H1 (cell line): ENCODE data around the gene TC2N. TPM values are rescaled to one million over a fixed set of nuclear protein-coding genes. Genes with fewer than 3 reads are reported as not detected.

ENCODE experiments used
- CTCF ChIA-PET: fragments of 300-600 bp; sonication (Branson Sonifier 250); formaldehyde crosslinking; loops from one replicate; lab custom pipeline; 2021; ENCODE audit not compliant: partially characterized antibody; lab: Charles Lee
- POLR2A ChIA-PET: fragments of 300-600 bp; sonication (Branson Sonifier 250); formaldehyde crosslinking; loops from one replicate; lab custom pipeline; 2021; ENCODE audit warnings: inconsistent platforms; ENCODE audit not compliant: partially characterized antibody; lab: Charles Lee
- DNase-seq, 2 experiments: peaks; one replicate each; pipeline versions ENCODE4 v3.0.0 to v3.0.0-alpha.2; 2010 to 2022; ENCODE audit warnings: low spot score in 2 of 2, low read depth in 1 of 2, mixed read lengths in 1 of 2
- FAIRE-seq: peaks from 2 replicates; lab custom pipeline; 2011; peaks lifted over from hg19 to GRCh38; lab: Jason Lieb, UNC
- H2AFZ ChIP-seq: 2 replicates; pipeline ENCODE4 v1.8.1; 2012; ENCODE audit warnings: low read length, inconsistent platforms
- H2AK5ac ChIP-seq: 2 replicates; pipeline ENCODE4 v1.6.1; 2013; ENCODE audit warnings: low read depth, low read length
- H2BK120ac ChIP-seq: replicated peaks from 2 replicates; pipeline ENCODE3; 2013; ENCODE audit warnings: low read depth, low read length, inconsistent platforms
- H2BK12ac ChIP-seq: 2 replicates; pipeline ENCODE4 v1.6.1; 2013; ENCODE audit warnings: low read depth, low read length
- H2BK15ac ChIP-seq: 2 replicates; pipeline ENCODE4 v1.6.1; 2013; ENCODE audit warnings: low read length
- H2BK20ac ChIP-seq: 2 replicates; pipeline ENCODE4 v1.6.1; 2013; ENCODE audit warnings: low read length
- H2BK5ac ChIP-seq: 2 replicates; pipeline ENCODE4 v1.6.1; 2013; ENCODE audit warnings: low read depth, low read length
- H3K14ac ChIP-seq: 2 replicates; pipeline ENCODE4 v1.6.1; 2013; ENCODE audit warnings: inconsistent platforms; ENCODE audit not compliant: insufficient read length
- H3K18ac ChIP-seq: 2 replicates; pipeline ENCODE4 v1.6.1; 2013; ENCODE audit warnings: low read length; ENCODE audit errors: extremely low read depth
- H3K23ac ChIP-seq: 2 replicates; pipeline ENCODE4 v1.6.1; 2013; ENCODE audit warnings: inconsistent platforms; ENCODE audit not compliant: insufficient read length
- H3K23me2 ChIP-seq: 2 replicates; pipeline ENCODE4 v1.6.1; 2013; ENCODE audit warnings: low read depth, low read length
- H3K27ac ChIP-seq: 2 replicates; pipeline ENCODE4 v1.6.1; 2011; ENCODE audit warnings: low read depth, low read length, inconsistent platforms
- H3K27me3 ChIP-seq, 4 experiments: replicated peaks in 1 of 4; 1 replicate in 1 of 4; 2 replicates in 3 of 4; pipeline versions ENCODE4 v1.6.1 to v1.8.1; 2011 to 2013; ENCODE audit warnings: low read length in 3 of 4, mild to moderate bottlenecking in 3 of 4, inconsistent platforms in 2 of 4, mixed read lengths in 2 of 4, moderate library complexity in 1 of 4; ENCODE audit not compliant: control insufficient read depth in 3 of 4, insufficient read depth in 3 of 4; ENCODE audit errors: extremely low read depth in 1 of 4
- H3K36me3 ChIP-seq, 4 experiments: 2 replicates each; pipeline versions ENCODE4 v1.6.1 to v1.8.1; 2011 to 2013; ENCODE audit warnings: mild to moderate bottlenecking in 4 of 4, low read length in 3 of 4, moderate library complexity in 2 of 4, control low read depth in 1 of 4, inconsistent platforms in 1 of 4; ENCODE audit not compliant: insufficient read depth in 4 of 4, control insufficient read depth in 2 of 4
- H3K4ac ChIP-seq: replicated peaks from 2 replicates; pipeline ENCODE3; 2013; ENCODE audit warnings: low read length, low read depth, mixed read lengths, inconsistent platforms; ENCODE audit not compliant: insufficient read length
- H3K4me1 ChIP-seq, 4 experiments: replicated peaks in 1 of 4; 1 replicate in 1 of 4; 2 replicates in 3 of 4; pipeline versions ENCODE4 v1.6.1 to v1.8.1; 2011 to 2013; ENCODE audit warnings: low read length in 3 of 4, inconsistent platforms in 2 of 4, mixed read lengths in 1 of 4; ENCODE audit not compliant: insufficient read depth in 4 of 4, control insufficient read depth in 3 of 4
- H3K4me2 ChIP-seq, 2 experiments: 2 replicates each; pipeline versions ENCODE4 v1.6.1 to v1.8.1; 2011 to 2013; ENCODE audit warnings: low read depth in 2 of 2, low read length in 2 of 2, control low read depth in 1 of 2, inconsistent platforms in 1 of 2, mild to moderate bottlenecking in 1 of 2; ENCODE audit not compliant: insufficient read depth in 1 of 2
- H3K4me3 ChIP-seq, 4 experiments: fragments of 200-600, 300-600 bp in 1 of 4; sonication (generic), shearing (Covaris generic), sonication (Bioruptor Twin) in 1 of 4; 2 replicates each; pipeline versions ENCODE4 v1.5.1 to v1.8.1; 2011 to 2016; ENCODE audit warnings: low read length in 4 of 4, low read depth in 3 of 4, control low read depth in 2 of 4, inconsistent platforms in 2 of 4, mild to moderate bottlenecking in 2 of 4, mixed read lengths in 1 of 4, moderate library complexity in 1 of 4; ENCODE audit not compliant: insufficient read depth in 2 of 4; ENCODE audit errors: extremely low read depth in 1 of 4
- H3K56ac ChIP-seq: replicated peaks from 2 replicates; pipeline ENCODE3; 2013; ENCODE audit warnings: low read depth, mild to moderate bottlenecking, mixed read lengths, low read length, inconsistent platforms; ENCODE audit not compliant: insufficient read length
- H3K79me1 ChIP-seq: 2 replicates; pipeline ENCODE4 v1.6.1; 2013; ENCODE audit warnings: low read depth, low read length, control low read depth
- H3K79me2 ChIP-seq, 2 experiments: 2 replicates each; pipeline versions ENCODE4 v1.6.1 to v1.8.1; 2012 to 2013; ENCODE audit warnings: low read length in 2 of 2, mild to moderate bottlenecking in 2 of 2, inconsistent platforms in 1 of 2; ENCODE audit not compliant: insufficient read depth in 2 of 2, control insufficient read depth in 1 of 2
- H3K9ac ChIP-seq, 4 experiments: replicated peaks in 1 of 4; 1 replicate in 1 of 4; 2 replicates in 3 of 4; pipeline versions ENCODE4 v1.6.1 to v1.8.1; 2011 to 2013; ENCODE audit warnings: low read depth in 3 of 4, low read length in 3 of 4, control low read depth in 2 of 4, mild to moderate bottlenecking in 2 of 4, moderate library complexity in 2 of 4, inconsistent platforms in 1 of 4; ENCODE audit errors: extremely low read depth in 1 of 4
- H3K9me3 ChIP-seq, 2 experiments: 2 replicates each; pipeline versions ENCODE4 v1.6.1 to v1.8.1; 2012 to 2013; ENCODE audit warnings: mild to moderate bottlenecking in 2 of 2, moderate library complexity in 2 of 2, control low read depth in 1 of 2, inconsistent platforms in 1 of 2, low read depth in 1 of 2, low read length in 1 of 2, mixed read lengths in 1 of 2; ENCODE audit not compliant: insufficient read depth in 2 of 2
- H4K20me1 ChIP-seq, 2 experiments: replicated peaks in 1 of 2; 2 replicates each; pipeline versions ENCODE3 to v1.8.1; 2011 to 2013; ENCODE audit warnings: inconsistent platforms in 2 of 2, low read length in 2 of 2, mild to moderate bottlenecking in 1 of 2; ENCODE audit not compliant: insufficient read depth in 2 of 2, control insufficient read depth in 1 of 2
- H4K5ac ChIP-seq: 2 replicates; pipeline ENCODE4 v1.6.1; 2013; ENCODE audit warnings: low read length, low read depth, mixed read lengths, inconsistent platforms; ENCODE audit not compliant: insufficient read length
- H4K8ac ChIP-seq: 2 replicates; pipeline ENCODE4 v1.8.0; 2013; ENCODE audit warnings: mild to moderate bottlenecking, moderate library complexity, low read length, inconsistent platforms; ENCODE audit not compliant: insufficient read depth; ENCODE audit errors: extremely low read depth
- H4K91ac ChIP-seq: replicated peaks from 2 replicates; pipeline ENCODE3; 2013; ENCODE audit warnings: low read length, mixed read lengths, inconsistent platforms; ENCODE audit not compliant: insufficient read length
- BCL11A ChIP-seq, 2 experiments: IDR thresholded peaks; one replicate each; pipeline ENCODE4 v1.6.1; 2011; ENCODE audit warnings: low read depth in 2 of 2, low read length in 2 of 2, mild to moderate bottlenecking in 2 of 2
- BRCA1 ChIP-seq: IDR thresholded peaks from 2 replicates; pipeline ENCODE4 v1.6.1; 2012; ENCODE audit warnings: low read depth, low read length, improper control_type of control experiment
- CBX8 ChIP-seq: fragments of 300-800, 300-1000 bp; sonication (generic); IDR thresholded peaks from 2 replicates; pipeline ENCODE4 v1.7.1; 2016; ENCODE audit warnings: low read depth, low read length, borderline replicate concordance
- CEBPB ChIP-seq: IDR thresholded peaks from 2 replicates; pipeline ENCODE4 v1.6.1; 2012; ENCODE audit warnings: low read depth, low read length
- EGR1 ChIP-seq: IDR thresholded peaks from 2 replicates; pipeline ENCODE4 v1.6.1; 2011; ENCODE audit warnings: low read depth, low read length, borderline replicate concordance
- MAFK ChIP-seq: IDR thresholded peaks from 2 replicates; pipeline ENCODE4 v1.6.1; 2012; ENCODE audit warnings: low read depth, mild to moderate bottlenecking, improper control_type of control experiment, low read length
- POLR2A ChIP-seq, 2 experiments: IDR thresholded peaks; 1 replicate in 1 of 2; 2 replicates in 1 of 2; pipeline ENCODE4 v1.6.1; 2011; ENCODE audit warnings: low read depth in 2 of 2, low read length in 2 of 2, mild to moderate bottlenecking in 2 of 2; ENCODE audit errors: control extremely low read depth in 1 of 2
- RBBP5 ChIP-seq: IDR thresholded peaks from 2 replicates; pipeline ENCODE4 v1.7.1; 2012; ENCODE audit warnings: low read depth, mild to moderate bottlenecking, inconsistent platforms, low read length, moderate library complexity, borderline replicate concordance
- RFX5 ChIP-seq: IDR thresholded peaks from 2 replicates; pipeline ENCODE4 v1.6.1; 2011; ENCODE audit warnings: low read depth, low read length, improper control_type of control experiment, borderline replicate concordance
- RNF2 ChIP-seq: fragments of 200-900, 300-1000 bp; sonication (generic); IDR thresholded peaks from 2 replicates; pipeline ENCODE4 v1.7.1; 2016; ENCODE audit warnings: borderline replicate concordance, low read depth, mild to moderate bottlenecking, antibody characterized with exemption, low read length; ENCODE audit not compliant: poor library complexity, severe bottlenecking; ENCODE audit errors: missing control alignments
- SP2 ChIP-seq: IDR thresholded peaks from 2 replicates; pipeline ENCODE4 v1.6.1; 2012; ENCODE audit warnings: mild to moderate bottlenecking, low read length, inconsistent platforms
- TAF1 ChIP-seq: IDR thresholded peaks from 2 replicates; pipeline ENCODE4 v1.6.1; 2011; ENCODE audit warnings: mild to moderate bottlenecking, low read depth, low read length
- ZNF274 ChIP-seq: IDR thresholded peaks from 2 replicates; pipeline ENCODE4 v1.7.0; 2012; ENCODE audit warnings: low read length, borderline replicate concordance; ENCODE audit errors: extremely low read depth
- WGBS, 2 experiments: shearing (Covaris generic) in 1 of 2; methylation state at CpG; one replicate each; pipeline versions ENCODE4 v1.1.6 to v1.1.7; 2013 to 2015; ENCODE audit warnings: low lambda C conversion rate in 2 of 2, mixed read lengths in 2 of 2, inconsistent platforms in 1 of 2, low coverage in 1 of 2, missing lambda C conversion rate in 1 of 2; ENCODE audit not compliant: insufficient replicate concordance in 2 of 2, insufficient coverage in 1 of 2, insufficient read length in 1 of 2; ENCODE audit errors: extremely low coverage in 1 of 2, missing lambda C conversion rate in 1 of 2; 5-methylcytosine and 5-hydroxymethylcytosine counted together
- polyA plus RNA-seq, 7 experiments: library from polyadenylated mRNA; depleted of rRNA in 3 of 7; stranded (reverse) in 5 of 7; unstranded in 2 of 7; fragments of >200 nt in 5 of 7; fragments of 200-250 nt in 2 of 7; gene quantifications; 1 replicate in 5 of 7; 2 replicates in 1 of 7; 4 replicates in 1 of 7; pipeline versions ENCODE4 v1.2.1 to v1.2.3, GENCODE V29; 2011 to 2013; ENCODE audit warnings: missing spikeins in 2 of 7, mixed read lengths in 2 of 7
- total RNA-seq: library from RNA; stranded (reverse); fragmentation: NEBNext Ultra II Directional; extraction: Animal tissue kit (Norgen Biotek cat#: 25700); gene quantifications from 2 replicates; pipeline ENCODE4 v1.2.1, GENCODE V29; 2021
- TF ChIP-seq, protein P1 (sequence below): IDR thresholded peaks from 2 replicates; pipeline ENCODE4 v1.6.1; 2012; ENCODE audit warnings: inconsistent platforms

TC2N gene
- total and polyA plus RNA-seq, 2 of the 8 experiments (the other 6 are each of a cell fraction or from before 2014, with no cell fraction given), result 9.7 to 36.2 TPM

DNA sequence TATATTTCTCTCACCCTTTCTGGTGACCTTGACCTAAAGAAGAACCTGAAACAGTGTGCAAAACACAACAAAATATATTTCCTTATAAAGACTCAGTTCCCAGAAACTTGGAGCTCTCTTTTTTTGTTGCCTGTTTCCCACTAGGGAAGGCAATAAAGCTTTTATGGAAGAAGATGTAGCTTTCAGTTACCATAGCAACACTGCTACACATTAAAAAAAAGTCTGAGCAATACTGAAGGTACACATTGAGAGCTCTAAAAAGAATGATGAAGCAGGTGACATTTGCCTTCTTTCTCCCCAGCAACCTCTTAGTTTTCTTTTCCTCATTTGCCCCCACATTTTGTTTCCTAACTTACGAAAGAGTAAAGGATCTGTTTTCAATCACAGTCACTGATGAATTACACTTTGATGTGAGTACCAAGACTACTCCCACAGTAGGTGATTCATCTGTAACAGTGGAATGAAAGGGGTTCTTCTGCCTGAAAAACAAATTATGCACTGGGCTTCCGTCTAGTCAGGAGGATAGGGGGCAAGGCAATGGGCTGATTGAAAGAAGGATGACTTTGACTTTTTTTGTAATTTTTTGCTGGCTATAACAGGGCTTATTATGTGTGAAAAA is 134.4 kb downstream of the TC2N start:
- Histone ChIP-seq H3K27me3 (no peaks in the 10 kb centered on the region), H3K4me2 (no peak overlapping the region), H4K91ac (no peak overlapping the region), H3K36me3 (no peaks in the 10 kb centered on the region), H3K27ac (no peak overlapping the region), H3K23me2 (no peaks in the 10 kb centered on the region), H3K79me1 (no peaks in the 10 kb centered on the region), H2BK12ac (no peak overlapping the region), H2BK15ac (no peak overlapping the region), H4K8ac (no peak overlapping the region), H3K4ac (no peak overlapping the region), H2AFZ (no peak overlapping the region), H3K4me3 (no peak overlapping the region), H3K79me2 (no peaks in the 10 kb centered on the region), H3K9me3 (no peaks in the 10 kb centered on the region), H2BK120ac (no peak overlapping the region), H3K14ac (no peak overlapping the region), H4K20me1 (peaks cover 0 to 3% of the 10 kb centered on the region in 2 experiments), H3K56ac (no peak overlapping the region), H3K9ac (no peak overlapping the region), H2BK5ac (no peak overlapping the region), H4K5ac (no peak overlapping the region), H3K4me1 (no peaks in the 10 kb centered on the region), H2AK5ac (no peak overlapping the region), H3K23ac (no peak overlapping the region), H3K18ac (no peak overlapping the region), H2BK20ac (no peak overlapping the region)
- WGBS, 2 experiments, result 73% methylated on average over 2 of the region's 2 CpGs; no CpG with 5 or more reads in 1 of the 2 experiments
- ChIA-PET CTCF (interaction anchor here (1.4 kb wide), 2 partner anchors 16 to 178 kb away, joined by 3 to 5 read pairs; no protein-coding TSS in a partner anchor), POLR2A (no interaction called here)
- no peak for FAIRE-seq
- DNase-seq, result no peak
- TF ChIP-seq POLR2A (IDR thresholded peaks at IDR 0.05; ENCODE audit: control extremely low read depth in 1 of 2, low read depth in 2 of 2, low read length in 2 of 2), result no peak
- no peak for TF ChIP-seq CBX8
- no peak for TF ChIP-seq RBBP5
- no peak for TF ChIP-seq BCL11A (IDR thresholded peaks at IDR 0.05; ENCODE audit: low read depth in 2 of 2, low read length in 2 of 2)
- no peak for TF ChIP-seq SP2
- TF ChIP-seq EGR1, result no peak
- no peak for TF ChIP-seq BRCA1
- no peak for TF ChIP-seq CEBPB
- no peak for TF ChIP-seq MAFK
- TF ChIP-seq RFX5, result no peak
- TF ChIP-seq RNF2, result no peak
- TF ChIP-seq, protein P1, sequence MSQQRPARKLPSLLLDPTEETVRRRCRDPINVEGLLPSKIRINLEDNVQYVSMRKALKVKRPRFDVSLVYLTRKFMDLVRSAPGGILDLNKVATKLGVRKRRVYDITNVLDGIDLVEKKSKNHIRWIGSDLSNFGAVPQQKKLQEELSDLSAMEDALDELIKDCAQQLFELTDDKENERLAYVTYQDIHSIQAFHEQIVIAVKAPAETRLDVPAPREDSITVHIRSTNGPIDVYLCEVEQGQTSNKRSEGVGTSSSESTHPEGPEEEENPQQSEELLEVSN, result no peak
- no peak for TF ChIP-seq TAF1
- no peak for TF ChIP-seq ZNF274
